ENCODE data around the gene CHID1.
A peak's percentile ranks its signal among the peaks of the same experiment; 100 is the strongest.

The CHID1 gene

GRCh38 chr11:932435-932834 is 21.8 kb upstream of the CHID1 start:
- peak in 1 of 2 experiments; percentile 19 for DNase-seq

- no peak for DNase-seq
These were observed 20.8 kb upstream of the CHID1 start for GRCh38 chr11:931385-931784.

GRCh38 chr11:929405-929804 is 18.8 kb upstream of the CHID1 start:
- no peak for DNase-seq

GRCh38 chr11:928786-929185 is 18.2 kb upstream of the CHID1 start:
- DNase-seq = no peak

GRCh38 chr11:927871-928270 is 17.3 kb upstream of the CHID1 start:
- no peak for DNase-seq

- no peak for DNase-seq
These were observed 15.8 kb upstream of the CHID1 start for GRCh38 chr11:926341-926916.

GRCh38 chr11:925496-926301 is 15.1 kb upstream of the CHID1 start, which contains the start of gene AP2A2:
TSS of gene AP2A2 (plus strand) at chr11:925870. CDS start at chr11:926022, 152 bp downstream.
- DNase-seq = peak; percentile 61 to 74

GRCh38 chr11:925158-925495 is 14.5 kb upstream of the CHID1 start:
- no peak for DNase-seq

GRCh38 chr11:924406-925157 is 14.0 kb upstream of the CHID1 start:
- no peak for DNase-seq

GRCh38 chr11:923691-924405 is 13.2 kb upstream of the CHID1 start:
- DNase-seq = no peak

- no peak for DNase-seq
These were observed 11.5 kb upstream of the CHID1 start for GRCh38 chr11:921921-922678.

- no peak for DNase-seq
These were observed 6.8 kb upstream of the CHID1 start for GRCh38 chr11:917426-917825.

- no peak for DNase-seq
These were observed 4.3 kb upstream of the CHID1 start for GRCh38 chr11:914747-915501.

- DNase-seq = no peak
These were observed 3.6 kb upstream of the CHID1 start for GRCh38 chr11:914204-914603.

- DNase-seq = no peak
These were observed 2.4 kb upstream of the CHID1 start for GRCh38 chr11:913043-913442.

GRCh38 chr11:912266-912665 is 1.7 kb upstream of the CHID1 start:
- no peak for DNase-seq

GRCh38 chr11:911890-912219 is 1.2 kb upstream of the CHID1 start:
- no peak for DNase-seq

- DNase-seq = peak in 1 of 2 experiments; percentile 42
These were observed 650 bp upstream of the CHID1 start for GRCh38 chr11:911031-911889.

- DNase-seq = no peak
These were observed 494 bp downstream of the CHID1 start for GRCh38 chr11:910044-910588.

GRCh38 chr11:909406-909805 is 1.2 kb downstream of the CHID1 start:
- no peak for DNase-seq

GRCh38 chr11:908273-908672 is 2.3 kb downstream of the CHID1 start:
- DNase-seq = no peak
